A673 (cell line): Measurements from ENCODE around the gene NDUFB4. TPM values are rescaled to one million over a fixed set of nuclear protein-coding genes. Genes with fewer than 3 reads are reported as not detected.

Experiments
- BruUV-seq: library from RNA; stranded (reverse); fragments of 400-500 nt; replicated peaks from 2 replicates; lab custom pipeline; 2021; lab: Mats Ljungman, UMichigan
- CTCF ChIA-PET: fragments of 300-600 bp; sonication (Branson Sonifier 250); formaldehyde crosslinking; loops from one replicate; lab custom pipeline; 2022; ENCODE audit warnings: antibody characterized with exemption; lab: Charles Lee
- POLR2A ChIA-PET: fragments of 300-600 bp; sonication (Branson Sonifier 250); formaldehyde crosslinking; loops from one replicate; lab custom pipeline; 2022; ENCODE audit warnings: antibody characterized with exemption; ENCODE audit not compliant: low non-redundant PET; lab: Charles Lee
- DNase-seq: peaks from one replicate; pipeline ENCODE4 v3.0.0-alpha.2; 2015; ENCODE audit warnings: low spot score
- H3K27ac ChIP-seq: fragments of 200-600 bp; sonication (generic); 2 replicates; pipeline ENCODE4 v1.5.1; 2016; ENCODE audit warnings: mixed run types, low read depth, mild to moderate bottlenecking, mixed read lengths, antibody characterized with exemption, low read length; ENCODE audit not compliant: poor library complexity, severe bottlenecking
- H3K27me3 ChIP-seq: fragments of 200-600 bp; sonication (generic); replicated peaks from 2 replicates; pipeline ENCODE4 v1.6.1; 2017; ENCODE audit warnings: mixed run types, low read depth, mild to moderate bottlenecking, mixed read lengths, antibody characterized with exemption, low read length; ENCODE audit not compliant: insufficient read depth, poor library complexity
- H3K36me3 ChIP-seq: fragments of 200-600 bp; sonication (generic); 2 replicates; pipeline ENCODE4 v1.6.1; 2016; ENCODE audit warnings: mixed run types, mild to moderate bottlenecking, mixed read lengths, antibody characterized with exemption, low read length; ENCODE audit not compliant: insufficient read depth, poor library complexity, severe bottlenecking
- H3K4me1 ChIP-seq: fragments of 200-600 bp; sonication (generic); 2 replicates; pipeline ENCODE4 v1.6.1; 2017; ENCODE audit warnings: mixed run types, mild to moderate bottlenecking, mixed read lengths, antibody characterized with exemption, low read length; ENCODE audit not compliant: insufficient read depth, poor library complexity, severe bottlenecking
- H3K4me3 ChIP-seq: fragments of 200-600 bp; sonication (generic); 2 replicates; pipeline ENCODE4 v1.5.1; 2016; ENCODE audit warnings: low read depth, mixed run types, mild to moderate bottlenecking, mixed read lengths, low read length; ENCODE audit not compliant: poor library complexity, severe bottlenecking
- H3K9me3 ChIP-seq: fragments of 200-600 bp; sonication (generic); 2 replicates; pipeline ENCODE4 v1.6.1; 2016; ENCODE audit warnings: mixed run types, low read depth, mild to moderate bottlenecking, mixed read lengths, antibody characterized with exemption, low read length; ENCODE audit not compliant: poor library complexity, severe bottlenecking
- EZH2 ChIP-seq: fragments of 200-600 bp; sonication (generic); IDR thresholded peaks from 2 replicates; pipeline ENCODE4 v1.6.1; 2017; ENCODE audit warnings: borderline replicate concordance, low read depth, mild to moderate bottlenecking, mixed read lengths, antibody characterized with exemption, low read length; ENCODE audit not compliant: poor library complexity, severe bottlenecking
- intact Hi-C: fragments of 100-400 bp; cut with micrococcal nuclease; formaldehyde crosslinking; loops from one replicate; pipeline ENCODE4 v1.10.0; 2022; ENCODE audit not compliant: unreplicated experiment
- total RNA-seq: library from RNA; stranded (reverse); gene quantifications from 2 replicates; pipeline ENCODE4 v1.2.3, GENCODE V29; 2021
- TF ChIP-seq, protein P1 (sequence below): fragments of 300-800, 200-600 bp; sonication (generic); conservative IDR thresholded peaks from 2 replicates; pipeline ENCODE4 v1.5.1; 2017; ENCODE audit warnings: low read depth, mild to moderate bottlenecking, antibody characterized with exemption, low read length, moderate library complexity, mixed read lengths

Gene NDUFB4
- total RNA-seq, 1 experiment from 2014 or later: 200 TPM

- no TSS peak for BruUV-seq
- H3K4me3 ChIP-seq: no peak overlapping the region
- H3K4me1 ChIP-seq: no peaks in the 10 kb centered on the region
- POLR2A ChIA-PET: no interaction called here
- TF ChIP-seq, protein P1, sequence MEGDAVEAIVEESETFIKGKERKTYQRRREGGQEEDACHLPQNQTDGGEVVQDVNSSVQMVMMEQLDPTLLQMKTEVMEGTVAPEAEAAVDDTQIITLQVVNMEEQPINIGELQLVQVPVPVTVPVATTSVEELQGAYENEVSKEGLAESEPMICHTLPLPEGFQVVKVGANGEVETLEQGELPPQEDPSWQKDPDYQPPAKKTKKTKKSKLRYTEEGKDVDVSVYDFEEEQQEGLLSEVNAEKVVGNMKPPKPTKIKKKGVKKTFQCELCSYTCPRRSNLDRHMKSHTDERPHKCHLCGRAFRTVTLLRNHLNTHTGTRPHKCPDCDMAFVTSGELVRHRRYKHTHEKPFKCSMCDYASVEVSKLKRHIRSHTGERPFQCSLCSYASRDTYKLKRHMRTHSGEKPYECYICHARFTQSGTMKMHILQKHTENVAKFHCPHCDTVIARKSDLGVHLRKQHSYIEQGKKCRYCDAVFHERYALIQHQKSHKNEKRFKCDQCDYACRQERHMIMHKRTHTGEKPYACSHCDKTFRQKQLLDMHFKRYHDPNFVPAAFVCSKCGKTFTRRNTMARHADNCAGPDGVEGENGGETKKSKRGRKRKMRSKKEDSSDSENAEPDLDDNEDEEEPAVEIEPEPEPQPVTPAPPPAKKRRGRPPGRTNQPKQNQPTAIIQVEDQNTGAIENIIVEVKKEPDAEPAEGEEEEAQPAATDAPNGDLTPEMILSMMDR: no peak
- no peak for TF ChIP-seq EZH2
- no peak for DNase-seq
- peaks cover 17% of the 10 kb centered on the region for H3K9me3 ChIP-seq
- no peaks in the 10 kb centered on the region for H3K27me3 ChIP-seq
- H3K36me3 ChIP-seq: no peaks in the 10 kb centered on the region
- intact Hi-C loops: no loop called here
- no peak overlapping the region for H3K27ac ChIP-seq
- CTCF ChIA-PET: interaction anchor here (0.6 kb wide), 1 partner anchor 88 kb away, joined by 4 read pairs; no protein-coding TSS in a partner anchor
Observed at GRCh38 chr3:120622457-120622856, 26.3 kb downstream of the NDUFB4 start.

- H3K4me3 ChIP-seq: no peak overlapping the region
- H3K4me1 ChIP-seq: no peaks in the 10 kb centered on the region
- H3K9me3 ChIP-seq: peaks cover 17% of the 10 kb centered on the region
- ChIA-PET POLR2A (no interaction called here), CTCF (interaction anchor here (0.6 kb wide), 1 partner anchor 87 kb away, joined by 4 read pairs; no protein-coding TSS in a partner anchor)
- H3K27ac ChIP-seq: no peak overlapping the region
- DNase-seq: peak; percentile 25
- no TSS peak for BruUV-seq
- H3K36me3 ChIP-seq: no peaks in the 10 kb centered on the region
- H3K27me3 ChIP-seq: no peaks in the 10 kb centered on the region
- TF ChIP-seq, protein P1: no peak
- no peak for TF ChIP-seq EZH2
- intact Hi-C loops: no loop called here
Observed at GRCh38 chr3:120622870-120623726, 27.0 kb downstream of the NDUFB4 start.

DNA sequence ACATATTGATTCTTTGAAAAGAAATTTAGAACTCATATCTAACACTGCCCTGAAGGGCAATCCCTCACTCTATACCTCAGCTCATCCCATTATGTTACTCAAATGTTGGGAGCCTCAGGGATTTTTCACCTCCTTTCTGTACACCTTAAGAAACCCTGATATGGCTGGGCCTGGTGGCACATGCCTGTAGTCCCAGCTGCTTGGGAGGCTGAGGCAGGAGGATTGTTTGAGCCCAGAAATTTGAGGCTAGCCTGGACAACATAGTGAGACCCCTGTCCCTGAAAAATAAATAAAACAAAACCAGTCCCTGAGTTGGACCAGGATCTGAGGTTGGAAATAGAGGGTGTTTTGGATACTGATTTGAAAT is 27.6 kb downstream of the NDUFB4 start:
- POLR2A ChIA-PET: no interaction called here
- TF ChIP-seq, protein P1: no peak
- TF ChIP-seq EZH2: no peak
- CTCF ChIA-PET: no interaction called here
- Histone ChIP-seq H3K27ac (no peak overlapping the region), H3K27me3 (no peaks in the 10 kb centered on the region), H3K4me1 (no peaks in the 10 kb centered on the region), H3K4me3 (no peak overlapping the region), H3K9me3 (peaks cover 17% of the 10 kb centered on the region), H3K36me3 (no peaks in the 10 kb centered on the region)
- BruUV-seq: no TSS peak
- intact Hi-C loops: no loop called here
- DNase-seq: no peak
